Epidermal melanocyte (primary cell): ENCODE data around the gene P2RX3.

Source experiments
- DNase-seq: peaks from one replicate; pipeline ENCODE4 v3.0.0; 2011; ENCODE audit warnings: low spot score; ENCODE audit not compliant: insufficient read length

Gene P2RX3

DNA sequence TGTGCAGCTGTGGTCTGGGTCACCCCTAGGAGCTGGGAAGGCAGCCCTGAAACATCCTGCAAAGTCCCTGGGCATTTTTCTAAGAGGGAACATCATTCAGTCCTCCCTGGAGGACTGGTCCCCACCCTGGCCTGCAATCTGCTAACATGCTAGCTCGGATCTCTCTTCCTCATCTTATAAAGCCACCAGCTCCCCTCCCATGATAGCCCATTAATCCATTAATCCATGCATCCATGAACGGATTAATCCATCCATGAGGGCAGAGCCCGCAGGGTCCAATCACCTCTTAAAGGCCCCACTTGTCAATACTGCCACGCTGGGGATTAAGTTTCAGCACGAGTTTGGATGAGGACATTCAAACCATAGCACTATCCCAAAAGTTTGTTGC lies 30.7 kb downstream of the P2RX3 start:
- DNase-seq = no peak

DNA sequence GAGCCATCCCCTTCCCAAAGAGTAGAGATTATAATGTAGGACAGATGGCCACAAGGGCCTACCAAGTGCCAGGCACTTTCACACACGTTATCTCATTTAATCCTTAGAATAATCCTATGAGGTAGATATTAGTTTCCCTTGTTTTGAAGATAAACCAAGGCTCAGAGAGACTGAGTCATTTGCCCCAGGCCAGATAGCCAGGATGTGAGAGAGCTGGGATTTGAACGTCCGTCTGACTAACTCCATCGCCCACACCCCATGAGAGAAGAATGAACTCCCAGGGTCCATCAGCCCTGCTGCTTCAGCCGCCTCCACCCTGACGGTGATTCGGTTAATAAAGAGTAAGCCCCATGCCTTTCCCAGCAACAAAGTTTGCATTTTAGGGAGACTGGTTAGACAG lies 32.1 kb downstream of the P2RX3 start:
- no peak for DNase-seq

DNA sequence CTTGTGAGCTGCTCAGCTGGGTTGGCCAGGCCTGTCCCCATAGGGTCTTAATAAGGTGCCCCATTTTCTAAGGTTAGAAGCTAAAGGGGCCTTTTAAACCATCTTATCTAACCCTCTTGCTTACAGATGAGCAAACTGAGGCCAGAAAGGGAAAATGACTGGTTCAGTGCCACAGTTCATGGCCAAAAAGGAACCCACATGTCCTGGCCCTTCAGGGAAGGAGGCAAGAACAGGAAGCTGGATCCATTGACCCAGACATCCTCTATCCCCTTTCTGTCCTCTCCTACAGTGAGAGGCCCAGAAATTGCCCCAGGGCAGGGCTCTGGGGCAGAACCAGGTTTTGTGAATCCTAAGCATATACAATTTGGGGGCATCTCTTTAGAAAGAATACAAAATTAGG lies 32.8 kb downstream of the P2RX3 start:
- no peak for DNase-seq

DNA sequence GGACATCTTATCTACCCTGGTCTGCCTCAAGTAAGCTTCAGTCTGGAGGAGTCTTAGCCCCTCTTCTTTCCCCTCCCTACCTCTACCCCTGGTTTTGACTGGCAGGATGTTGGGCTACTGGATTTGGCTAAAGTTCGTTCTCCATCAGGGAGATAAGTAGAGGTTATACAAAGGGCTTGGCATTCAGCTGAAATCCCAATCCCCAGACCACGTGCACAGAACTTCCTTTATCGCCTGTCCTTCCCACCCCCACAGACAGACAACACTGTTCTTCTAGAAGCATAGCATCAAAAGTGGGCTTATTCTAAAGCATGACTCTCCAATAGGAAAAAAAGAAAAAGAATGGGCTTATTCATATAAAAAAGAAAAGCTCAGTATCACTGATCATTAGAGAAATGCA lies 35.0 kb downstream of the P2RX3 start:
- no peak for DNase-seq

DNA sequence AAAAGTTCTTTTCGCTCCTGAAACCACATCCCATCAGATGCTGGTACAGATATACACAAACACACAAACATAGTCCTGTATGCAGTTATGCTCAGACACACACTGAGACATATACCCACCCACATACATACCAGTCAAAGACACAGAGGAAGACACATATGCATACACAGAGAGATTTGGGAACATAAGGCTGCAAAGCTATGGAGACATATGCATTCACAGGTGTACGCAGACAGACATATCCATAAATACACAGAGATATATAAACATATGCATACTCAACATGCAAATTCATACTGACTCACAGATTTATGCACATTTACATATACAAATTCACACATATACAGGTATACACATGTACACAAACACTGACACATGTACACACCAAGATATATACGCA lies 36.8 kb downstream of the P2RX3 start:
- no peak for DNase-seq

DNA sequence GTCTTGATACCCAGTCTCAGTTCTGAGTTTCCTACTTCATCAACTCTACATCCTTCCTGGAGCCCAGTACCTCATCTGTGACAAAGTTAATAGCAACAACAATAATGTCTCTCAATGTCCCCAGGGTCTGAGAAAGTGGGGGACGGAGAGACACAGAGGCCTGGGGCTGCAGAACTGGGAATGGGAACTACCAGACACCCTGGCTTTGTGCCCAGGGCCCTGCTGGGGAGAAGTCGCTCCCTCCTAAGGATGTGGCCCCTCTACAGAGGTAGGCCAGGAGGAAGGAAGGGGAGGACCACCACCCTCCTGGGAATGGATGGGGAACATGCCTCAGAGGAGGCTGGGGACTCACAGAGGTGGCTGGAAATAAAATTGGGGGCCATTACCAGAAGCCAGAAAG lies 37.3 kb downstream of the P2RX3 start:
- no peak for DNase-seq

DNA sequence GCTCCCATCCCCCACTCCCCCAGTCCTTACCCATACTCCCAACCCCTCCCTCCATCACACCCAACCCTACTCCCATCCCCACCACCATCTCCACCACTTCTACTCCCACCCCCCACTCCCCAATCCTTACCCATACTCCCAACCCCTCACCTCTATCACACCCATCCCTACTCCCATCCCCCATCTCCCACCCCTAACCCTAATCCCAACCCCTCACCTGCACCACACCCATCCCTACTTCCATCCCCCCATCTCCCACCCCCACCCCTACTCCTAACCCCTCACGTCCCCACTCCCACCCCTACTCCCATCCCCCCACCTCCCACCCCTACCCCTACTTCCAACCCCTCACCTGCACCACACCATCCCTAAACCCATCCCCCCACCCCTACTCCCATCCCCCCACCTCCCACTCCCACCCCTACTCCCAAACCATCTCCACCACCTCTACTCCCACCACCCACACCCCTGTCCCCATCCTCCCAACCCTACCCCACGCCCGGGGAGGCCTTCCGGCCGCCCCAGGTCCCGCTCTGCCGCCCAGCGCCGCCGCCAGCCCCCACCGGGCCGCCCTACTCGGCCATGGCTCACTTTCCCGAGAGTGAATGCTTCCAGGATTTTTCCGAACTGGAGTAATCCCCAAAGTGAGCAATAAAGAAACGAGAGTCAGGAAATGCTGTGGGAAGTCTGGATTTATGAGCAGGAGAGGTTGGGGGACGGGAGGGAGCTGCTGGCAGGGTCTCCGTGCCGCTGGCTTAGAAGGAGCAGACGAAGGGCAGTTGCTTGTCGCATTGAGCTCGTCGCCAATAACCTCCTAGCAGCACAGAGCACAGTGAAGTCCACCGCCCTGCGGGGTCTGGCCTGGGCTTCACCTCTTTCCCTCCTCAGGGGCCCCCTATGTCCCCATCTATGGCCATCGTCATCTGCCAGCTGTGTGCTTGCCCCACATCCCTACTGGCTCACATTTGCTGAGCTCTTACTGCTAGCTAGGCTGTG lies 38.2 kb downstream of the P2RX3 start:
- DNase-seq = no peak

DNA sequence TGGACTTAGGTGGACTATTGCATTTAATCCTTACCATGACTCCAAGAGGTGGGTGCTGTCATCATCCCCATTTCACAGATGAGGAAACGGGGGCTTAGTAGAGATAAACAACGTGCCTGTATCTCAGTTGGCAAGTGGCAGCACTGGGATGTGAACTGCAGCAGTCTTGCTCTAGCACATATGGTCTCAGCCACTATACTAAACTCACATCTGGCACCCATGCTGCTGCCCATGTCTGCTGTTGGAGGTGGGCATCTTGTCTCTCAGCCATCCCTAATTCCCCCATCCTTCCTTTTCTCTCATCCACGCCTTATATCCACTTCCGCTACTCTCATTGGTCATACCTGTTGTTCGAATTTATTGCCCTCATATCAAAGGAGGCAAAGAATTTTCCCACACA lies 39.0 kb downstream of the P2RX3 start:
- no peak for DNase-seq

DNA sequence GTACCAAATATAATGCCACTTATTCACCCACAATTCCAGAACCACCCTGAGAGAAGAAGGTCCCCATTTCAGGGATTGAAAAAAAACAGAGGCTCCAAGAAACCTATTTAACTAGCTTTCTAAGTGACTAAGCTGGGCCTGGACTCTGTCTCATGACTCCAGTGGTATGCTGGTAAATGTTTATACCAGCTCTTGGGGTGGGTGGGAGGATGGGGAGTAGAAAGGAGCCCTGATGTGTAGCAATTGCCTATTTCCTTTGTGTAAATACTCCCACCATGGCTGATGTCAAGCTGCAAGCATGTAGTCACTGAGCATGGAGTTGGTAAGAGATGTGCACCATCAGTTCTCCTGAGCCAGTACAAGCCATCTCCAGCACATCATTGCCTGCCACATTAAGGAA lies 40.0 kb downstream of the P2RX3 start:
- no peak for DNase-seq

DNA sequence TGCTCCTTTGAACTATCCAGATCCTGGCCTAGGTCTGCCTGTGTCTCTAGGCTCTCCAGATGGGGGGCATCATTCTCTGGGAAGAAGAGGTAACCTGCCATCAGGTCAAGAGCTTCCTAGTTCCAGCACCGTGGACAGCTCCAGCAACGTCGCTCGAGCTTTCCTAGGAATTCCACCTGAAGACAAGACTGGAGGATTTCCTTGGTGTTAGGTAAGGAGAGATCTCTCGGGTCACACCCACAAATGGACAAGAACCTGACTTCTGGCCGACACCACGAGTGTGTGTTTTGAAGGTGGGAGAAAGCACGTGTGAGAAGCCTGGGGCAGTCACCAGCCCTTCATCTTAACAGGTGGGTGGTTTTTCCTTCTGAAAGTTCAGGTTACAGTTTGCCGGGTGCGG lies 41.6 kb downstream of the P2RX3 start:
- no peak for DNase-seq

DNA sequence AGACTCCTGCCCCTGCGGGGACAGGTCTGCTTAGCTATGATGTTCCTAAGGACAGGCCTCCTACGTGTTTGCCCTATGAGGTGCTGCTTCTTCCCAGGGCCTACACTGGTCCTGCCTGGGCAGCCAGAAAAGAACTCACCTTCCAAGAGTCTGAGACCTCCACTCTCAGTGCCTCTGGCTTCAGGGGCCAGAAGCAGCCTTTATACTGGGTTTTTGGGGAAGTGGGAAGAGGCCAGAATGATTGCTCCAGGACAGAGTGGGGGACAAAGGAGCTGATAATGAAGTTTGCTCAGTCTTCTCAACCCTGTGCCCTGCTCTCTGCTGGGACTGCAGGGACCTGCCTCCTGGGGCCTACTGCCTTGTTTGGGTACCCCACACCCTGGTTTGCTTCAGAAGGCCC lies 42.8 kb downstream of the P2RX3 start, which contains the start of gene PRG3:
Gene PRG3, minus strand, starts transcription at position 176 of the 400 bp plus-strand sequence. CDS start 442 bp downstream, outside the sequence.
- DNase-seq = no peak

DNA sequence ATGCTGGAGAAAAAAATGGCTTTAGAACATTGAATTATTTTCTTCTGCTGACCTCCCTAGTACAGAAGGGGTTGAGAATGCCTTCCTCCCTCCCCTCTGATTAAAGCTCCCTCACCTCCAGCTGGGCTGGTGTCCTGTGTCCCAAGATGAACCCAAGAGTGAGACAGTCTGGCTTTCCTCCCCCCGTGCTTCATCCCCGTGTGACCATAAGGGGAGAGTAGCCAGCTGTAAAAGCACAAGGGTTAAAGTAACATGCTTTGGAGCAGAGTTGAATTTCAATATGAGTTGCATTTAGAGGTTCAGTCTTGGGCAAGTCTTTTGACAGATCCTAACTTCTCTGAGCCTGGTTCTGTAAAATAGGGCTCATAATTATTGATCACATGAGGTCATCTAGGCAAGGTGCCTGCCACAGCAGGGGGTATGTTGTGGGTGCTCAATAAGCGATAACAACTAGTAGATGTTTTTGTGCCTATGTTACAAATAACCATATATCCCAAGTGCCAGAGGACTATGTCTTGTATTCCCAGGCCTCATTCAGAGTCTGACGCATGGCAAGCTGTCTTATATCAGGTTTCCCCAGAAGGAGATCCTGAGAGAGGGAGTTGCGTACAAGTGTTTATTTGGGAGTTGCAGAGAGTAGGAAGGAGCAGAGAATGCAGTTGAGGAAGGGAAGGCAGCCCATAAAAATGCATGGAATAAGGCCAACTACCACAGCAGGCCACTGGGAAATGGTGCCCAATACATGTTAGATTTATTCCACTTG lies 48.2 kb downstream of the P2RX3 start:
- no peak for DNase-seq

DNA sequence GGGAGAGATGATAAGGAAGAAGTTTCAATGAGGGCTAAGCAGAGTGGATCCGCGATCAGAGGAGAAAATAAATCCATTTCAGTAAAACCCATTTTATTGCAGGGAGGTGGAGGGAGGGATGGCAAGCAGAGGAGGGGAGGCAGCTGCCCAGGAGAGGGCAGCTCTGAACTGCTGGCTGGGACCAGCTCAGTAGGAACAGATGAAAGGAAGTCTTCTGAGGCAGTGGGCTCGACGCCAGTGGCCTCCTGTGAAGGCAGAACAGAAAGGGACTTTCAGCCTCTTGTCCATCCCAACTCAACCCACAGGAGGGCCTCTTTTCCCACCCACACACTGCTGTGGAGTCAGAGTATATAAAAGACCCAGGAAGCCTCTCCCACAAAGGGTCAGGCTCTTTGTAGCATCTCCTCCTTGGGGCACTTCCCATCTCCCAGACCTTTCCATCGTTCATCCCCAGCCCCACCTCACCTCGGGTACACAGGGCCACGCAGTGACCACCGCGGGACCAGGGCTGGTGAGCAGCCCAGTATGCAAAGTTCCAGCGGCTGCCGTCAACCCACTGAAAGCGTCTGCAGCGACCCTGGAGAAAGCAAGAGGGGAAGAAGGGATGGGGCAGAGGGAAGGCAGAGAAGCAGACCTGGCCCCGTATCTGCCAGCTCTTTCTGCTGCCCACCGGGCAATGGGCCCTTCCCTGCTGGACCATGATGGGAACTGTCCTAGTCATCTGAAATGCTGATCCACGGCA lies 49.3 kb downstream of the P2RX3 start:
- DNase-seq = no peak

DNA sequence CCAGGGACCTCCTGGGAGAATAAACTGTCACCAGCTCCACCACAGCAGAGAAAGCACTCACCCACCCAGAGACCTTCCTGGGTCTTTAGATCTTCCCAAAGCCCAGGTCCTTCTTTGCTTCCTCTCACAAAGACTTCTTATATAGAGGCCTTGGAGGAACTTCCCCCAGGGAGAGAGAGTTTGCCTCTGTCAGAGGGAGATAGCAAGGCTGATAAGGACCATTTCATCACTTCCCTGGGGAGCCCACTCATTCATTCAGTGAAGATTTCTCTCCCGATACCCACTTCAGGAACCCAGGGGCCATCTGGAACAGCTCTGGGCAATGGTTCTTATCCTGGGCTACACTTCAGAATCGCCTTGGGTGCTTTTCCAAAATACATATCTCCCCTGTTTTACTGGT lies 52.4 kb downstream of the P2RX3 start, which contains the start of gene PRG2:
Gene PRG2, minus strand, starts transcription at position 116 of the 400 bp plus-strand sequence. CDS start 706 bp downstream, outside the sequence.
- no peak for DNase-seq

DNA sequence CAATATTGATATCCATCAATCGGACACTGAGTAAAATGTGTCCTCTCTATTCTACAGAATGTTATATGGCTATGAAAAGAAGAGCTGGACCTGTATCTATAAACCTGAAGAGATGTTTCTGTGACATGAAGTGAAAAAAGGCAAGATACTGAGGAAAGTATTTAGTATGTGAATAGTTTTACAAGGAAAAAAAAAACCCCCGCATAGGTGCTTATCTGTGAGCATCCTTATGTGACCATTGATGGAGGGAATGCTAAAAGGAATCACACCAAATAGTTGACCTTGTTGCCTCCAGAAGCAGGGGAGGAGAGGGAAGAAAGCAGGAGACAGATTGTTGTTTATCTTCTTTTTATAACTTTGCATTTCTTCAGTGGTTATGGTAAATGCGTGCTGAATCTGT lies 53.0 kb downstream of the P2RX3 start:
- no peak for DNase-seq

DNA sequence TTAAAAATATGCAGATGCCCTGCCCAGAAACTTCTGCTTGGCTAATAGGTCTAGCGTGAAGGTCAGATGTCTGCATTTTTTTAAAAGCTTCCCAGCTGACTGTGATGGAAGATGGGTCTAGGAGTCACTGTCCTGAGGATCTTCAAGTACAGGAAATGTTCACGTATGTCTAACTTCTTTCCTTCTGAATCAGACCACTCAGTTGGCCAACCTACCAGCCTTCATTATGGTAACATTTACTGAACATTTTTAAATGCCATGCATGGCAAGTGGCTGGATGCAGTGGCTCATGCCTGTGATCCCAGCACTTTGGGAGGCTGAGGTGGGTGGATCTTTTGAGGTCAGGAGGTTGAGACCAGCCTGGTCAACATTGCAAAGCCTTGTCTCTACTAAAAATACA lies 53.4 kb downstream of the P2RX3 start:
- no peak for DNase-seq

DNA sequence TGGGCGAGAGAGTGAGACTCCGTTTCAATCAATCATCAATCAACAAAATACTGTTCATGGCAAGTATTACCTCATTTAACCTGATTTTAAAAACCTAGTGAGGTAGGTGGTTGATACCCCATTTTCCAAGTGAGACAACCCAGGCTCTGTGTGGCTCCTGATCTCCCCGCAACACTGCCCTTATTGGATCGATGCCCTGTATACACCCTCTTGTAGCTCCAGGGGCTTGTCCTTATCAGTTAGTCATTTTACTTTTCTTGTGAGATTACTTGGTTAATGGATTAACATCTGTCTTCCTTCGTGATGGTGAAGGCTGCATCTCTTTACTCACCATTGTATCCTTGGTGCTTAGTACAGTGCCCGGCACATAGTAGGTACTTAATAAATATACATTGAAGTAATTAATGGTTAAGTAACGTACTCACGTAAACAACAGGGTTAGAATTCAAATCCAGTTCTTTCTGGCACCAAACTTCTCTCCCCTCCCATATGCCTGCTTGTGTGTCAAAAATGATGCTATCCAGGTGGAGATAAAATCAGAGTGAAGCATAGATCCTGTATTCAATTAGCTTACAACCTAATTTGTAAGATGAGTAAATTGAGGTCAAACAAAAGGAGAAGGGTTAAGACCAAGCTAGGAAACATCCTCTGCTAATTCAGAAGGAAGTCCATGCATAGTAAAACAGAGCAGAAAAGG lies 54.1 kb downstream of the P2RX3 start:
- DNase-seq = no peak

DNA sequence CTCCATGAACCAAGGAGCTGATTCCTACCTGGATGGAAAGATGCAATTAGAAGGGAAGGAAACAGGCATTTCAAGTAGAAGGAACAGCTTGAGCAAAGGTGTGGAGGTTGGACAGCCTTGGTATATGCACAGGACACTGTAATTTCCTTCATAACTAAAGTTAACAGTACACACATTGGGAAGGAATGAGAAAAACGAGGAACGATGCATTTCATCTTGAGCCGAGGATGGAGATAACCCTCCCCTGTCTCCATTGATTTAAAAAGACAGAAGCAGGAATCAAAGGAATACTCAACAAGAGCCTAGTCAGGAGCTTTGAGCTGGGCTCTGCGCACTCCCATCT lies 54.6 kb downstream of the P2RX3 start:
- no peak for DNase-seq

DNA sequence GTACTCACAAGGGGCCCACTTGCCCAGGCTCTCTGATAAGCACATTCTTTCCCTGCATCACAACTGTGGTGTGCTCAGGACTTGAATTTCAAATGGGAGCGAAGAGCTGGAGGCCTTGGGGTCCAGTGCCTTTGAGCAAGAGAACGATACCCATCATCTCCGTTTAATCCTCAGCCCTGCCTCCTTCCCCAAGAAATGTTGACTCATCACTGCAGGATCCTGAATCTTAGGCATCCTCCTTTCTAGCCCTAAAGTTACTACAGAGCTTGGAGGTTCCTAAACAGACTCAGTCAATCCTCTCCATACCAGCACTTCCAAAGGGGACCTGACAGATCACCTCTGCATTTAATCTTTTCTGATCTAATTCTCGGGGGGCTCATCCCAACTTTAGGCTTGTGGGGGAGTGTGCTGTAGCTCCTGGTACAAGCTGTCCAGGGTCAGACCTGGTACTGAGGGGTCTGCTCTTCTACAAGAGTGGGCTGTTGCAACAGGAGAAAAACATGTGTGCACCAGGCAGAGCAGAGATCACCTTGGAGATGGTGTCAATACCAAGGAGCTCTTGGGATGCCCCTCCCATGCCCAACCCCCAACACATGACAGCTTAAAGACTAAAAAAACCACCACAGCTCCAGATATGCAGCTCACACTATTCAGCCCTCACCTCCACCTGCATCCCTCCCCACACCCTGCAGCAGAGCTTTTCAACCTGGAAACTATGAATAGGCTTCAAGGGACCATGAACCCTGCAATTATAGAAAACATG lies 56.2 kb downstream of the P2RX3 start:
- no peak for DNase-seq

DNA sequence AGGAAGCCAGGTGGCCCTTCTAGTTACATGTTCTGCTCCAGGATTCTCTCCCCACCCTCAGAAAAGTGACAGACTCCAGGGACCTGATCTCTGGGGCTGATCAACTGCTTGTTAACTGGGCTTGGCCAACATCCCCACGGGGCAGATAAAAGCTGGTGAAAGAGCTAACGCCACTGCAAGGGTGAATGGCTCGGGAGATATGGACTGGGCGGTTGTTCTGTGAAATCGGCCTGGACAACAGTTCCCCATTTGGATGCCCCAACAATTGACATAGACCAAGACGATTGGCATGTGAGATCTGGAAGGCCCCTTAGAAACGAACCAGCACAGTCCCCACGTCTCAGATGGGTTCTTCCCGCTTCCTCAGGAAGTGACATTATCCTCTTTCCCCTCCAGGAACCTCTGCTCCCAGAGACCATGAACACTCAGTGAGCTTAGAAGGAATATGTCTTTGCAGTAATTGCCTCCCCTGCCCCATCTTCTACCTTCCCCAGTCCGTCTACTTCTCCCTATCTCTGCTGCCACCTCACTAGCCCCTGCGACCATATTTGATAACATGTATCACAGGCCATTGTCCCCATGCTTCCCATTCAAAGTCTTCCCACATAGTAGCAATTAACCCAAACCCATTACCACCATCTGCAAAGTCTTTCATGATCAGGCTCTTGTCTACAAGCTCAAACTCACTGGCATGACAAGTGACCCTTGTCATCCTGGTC lies 57.9 kb downstream of the P2RX3 start:
- DNase-seq = no peak
